HG02852 (cell line): ENCODE data around the gene JAKMIP2.
A peak's percentile ranks its signal among the peaks of the same experiment; 100 is the strongest.
"Not testable (repeated sequence)": the region's sequence is repeated elsewhere in the genome, so short reads cannot be mapped to it uniquely, and the experiment has no call there.

ENCODE experiments used
- ATAC-seq: cut with Tn5 transposase; IDR thresholded peaks from one replicate; pipeline ENCODE4 v1.9.1; 2021; ENCODE audit warnings: mild to moderate bottlenecking, moderate library complexity; ENCODE audit not compliant: unreplicated experiment

The JAKMIP2 gene

DNA sequence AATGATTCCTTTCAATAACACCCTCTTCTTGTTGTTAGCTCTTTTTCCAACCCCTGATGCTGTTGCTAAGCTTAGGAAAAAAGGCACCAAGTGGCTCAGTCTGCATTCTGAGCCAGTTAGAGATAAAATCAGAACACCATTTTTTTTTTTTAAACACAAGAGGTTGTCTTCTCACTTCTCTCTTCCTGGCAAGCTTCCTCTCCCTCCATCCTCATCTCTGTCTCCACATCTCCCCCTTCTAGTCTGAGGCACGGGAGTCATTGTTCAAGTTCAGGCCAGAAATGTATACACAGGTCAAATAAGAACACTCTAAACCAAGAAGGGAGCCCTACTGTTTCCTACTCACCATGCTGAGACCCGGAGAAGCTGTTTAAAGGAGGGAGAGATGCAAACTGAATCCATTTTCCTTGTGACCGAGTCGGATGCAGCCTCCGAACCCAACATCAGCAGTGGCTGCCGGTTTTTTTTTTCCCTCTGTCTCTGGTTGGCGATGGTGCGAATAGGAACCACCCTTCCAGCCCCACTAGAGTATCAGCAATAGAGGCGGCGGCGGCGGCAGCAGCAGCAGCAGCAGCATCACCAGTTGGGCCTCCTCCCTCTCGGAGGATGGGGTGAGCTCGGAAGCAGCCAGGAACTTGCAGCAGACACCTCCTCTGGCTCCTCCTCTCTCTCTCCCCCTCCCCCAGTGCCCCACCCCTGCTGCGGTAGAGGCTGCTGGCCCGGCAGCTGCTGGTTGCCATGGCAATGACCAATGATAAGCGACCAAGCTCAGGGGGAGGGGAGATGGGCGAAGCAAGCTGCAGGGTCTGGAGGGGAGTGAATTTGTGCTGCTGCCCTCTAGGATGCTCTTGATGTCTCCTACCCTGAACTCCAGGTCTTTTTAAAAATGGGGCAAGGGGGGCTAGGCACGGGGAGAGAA, at the start of gene JAKMIP2:
Gene JAKMIP2 (minus strand): TSS at position 619 of the 919 bp plus-strand sequence. CDS start 110,922 bp downstream, outside the sequence.
- ATAC-seq, result peak; percentile 95

DNA sequence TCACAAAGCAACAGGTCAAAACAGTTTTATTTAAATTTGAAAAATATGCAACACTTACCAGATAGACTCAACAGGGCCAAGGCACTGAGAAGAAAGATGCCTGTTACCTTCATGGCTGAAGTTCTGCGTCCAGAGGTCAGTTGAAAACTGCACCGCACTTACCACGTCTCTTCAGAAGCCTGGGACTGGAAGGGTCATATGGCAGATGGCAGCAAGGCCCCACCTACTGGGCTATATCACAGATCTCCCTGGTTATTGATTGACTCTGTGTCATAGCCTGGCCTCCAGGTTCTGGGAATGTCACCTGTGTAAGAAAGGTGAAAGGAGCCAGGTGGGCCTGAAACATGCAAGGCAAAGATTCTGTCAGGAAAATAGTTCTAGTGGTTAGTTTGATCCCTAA, 48.9 kb upstream of the JAKMIP2 start, which contains the start of gene SPINK1:
Gene SPINK1 (minus strand): TSS at position 207 of the 400 bp plus-strand sequence. CDS start 94 bp downstream, at position 113.
- no peak for ATAC-seq

GRCh38 chr5:147830035-147830434, 47.5 kb upstream of the JAKMIP2 start:
- ATAC-seq, result no peak

- not testable (repeated sequence) for ATAC-seq
These were observed 44.5 kb upstream of the JAKMIP2 start for GRCh38 chr5:147827017-147827416.

- no peak for ATAC-seq
These were observed 43.8 kb upstream of the JAKMIP2 start for GRCh38 chr5:147826361-147826760.

DNA sequence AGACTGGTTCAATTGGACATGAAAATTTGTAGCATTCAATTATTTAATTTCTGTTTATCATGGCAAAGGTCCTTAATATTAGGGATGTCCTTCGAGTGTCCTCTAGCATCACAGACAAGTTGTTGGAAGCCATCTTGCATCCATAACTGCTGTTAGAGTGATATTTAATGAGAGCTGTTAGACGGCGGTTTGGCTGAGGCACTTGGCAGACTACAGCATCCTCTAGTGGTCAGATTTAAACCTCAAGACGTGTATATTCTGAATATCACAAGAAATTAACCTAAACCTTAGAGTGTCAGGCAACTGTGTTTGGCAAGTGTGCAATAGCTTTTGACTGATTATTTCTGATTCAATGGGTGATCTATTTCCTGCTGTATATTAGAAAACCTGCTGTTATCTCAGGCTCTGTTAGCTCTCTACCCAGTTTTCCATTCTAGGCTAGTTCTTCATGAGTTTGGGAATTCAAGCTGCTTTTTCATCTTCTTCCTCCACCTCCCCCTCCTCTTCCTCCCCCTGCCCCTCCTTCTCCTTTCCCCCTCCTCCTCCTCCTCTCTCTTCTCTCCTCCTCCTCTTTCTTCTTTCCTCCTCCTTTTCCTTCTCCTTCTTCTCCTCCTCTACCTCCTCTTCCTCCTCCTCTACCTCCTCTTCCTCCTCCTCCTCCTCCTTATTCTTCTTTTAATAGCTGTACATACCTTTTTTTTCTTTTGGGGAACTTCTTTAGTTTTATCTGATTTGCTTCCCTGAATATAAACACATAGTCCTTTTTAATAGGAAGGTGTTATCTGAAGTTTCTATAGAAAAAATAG, 40.4 kb upstream of the JAKMIP2 start:
- peak; percentile 92 for ATAC-seq

DNA sequence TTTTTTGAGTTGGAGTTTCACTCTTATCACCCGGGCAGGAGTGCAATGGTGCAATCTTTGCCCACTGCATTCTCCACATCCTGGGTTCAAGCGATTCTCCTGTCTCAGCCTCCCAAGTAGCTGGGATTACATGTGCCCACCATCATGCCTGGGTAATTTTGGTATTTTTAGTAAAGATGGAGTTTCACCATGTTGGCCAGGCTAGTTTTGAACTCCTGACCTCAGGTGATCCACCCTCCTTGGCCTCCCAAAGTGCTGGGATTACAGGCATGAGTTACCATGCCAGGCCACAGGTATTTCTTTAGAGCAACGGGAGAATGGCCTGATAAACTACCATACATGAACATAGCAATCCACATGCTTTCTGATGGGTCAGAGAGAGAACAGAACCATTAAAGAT, 39.7 kb upstream of the JAKMIP2 start:
- ATAC-seq, result not testable (repeated sequence)

GRCh38 chr5:147821766-147822165, 39.2 kb upstream of the JAKMIP2 start:
- no peak for ATAC-seq

GRCh38 chr5:147819261-147819770, 36.8 kb upstream of the JAKMIP2 start:
- ATAC-seq, result no peak

GRCh38 chr5:147818290-147818689, 35.8 kb upstream of the JAKMIP2 start:
- no peak for ATAC-seq

DNA sequence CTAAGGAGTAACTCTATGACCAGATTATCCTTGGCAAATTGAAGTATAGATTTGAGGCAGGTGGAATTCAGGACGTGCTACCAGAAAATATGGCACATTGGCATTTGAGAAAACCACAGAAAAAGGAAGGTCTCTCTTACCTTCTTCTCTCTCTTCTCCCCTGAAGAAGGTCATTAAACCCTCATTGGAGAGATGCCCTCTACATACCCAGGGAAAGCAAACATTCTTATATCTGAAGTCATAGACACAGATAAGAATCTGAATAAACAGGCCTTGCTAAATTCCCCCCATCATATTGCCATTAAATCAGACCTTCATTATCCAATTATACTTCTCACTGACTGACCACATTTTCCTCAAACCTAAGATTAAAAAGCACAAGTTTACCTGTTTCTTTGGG, 31.2 kb upstream of the JAKMIP2 start:
- ATAC-seq, result no peak

DNA sequence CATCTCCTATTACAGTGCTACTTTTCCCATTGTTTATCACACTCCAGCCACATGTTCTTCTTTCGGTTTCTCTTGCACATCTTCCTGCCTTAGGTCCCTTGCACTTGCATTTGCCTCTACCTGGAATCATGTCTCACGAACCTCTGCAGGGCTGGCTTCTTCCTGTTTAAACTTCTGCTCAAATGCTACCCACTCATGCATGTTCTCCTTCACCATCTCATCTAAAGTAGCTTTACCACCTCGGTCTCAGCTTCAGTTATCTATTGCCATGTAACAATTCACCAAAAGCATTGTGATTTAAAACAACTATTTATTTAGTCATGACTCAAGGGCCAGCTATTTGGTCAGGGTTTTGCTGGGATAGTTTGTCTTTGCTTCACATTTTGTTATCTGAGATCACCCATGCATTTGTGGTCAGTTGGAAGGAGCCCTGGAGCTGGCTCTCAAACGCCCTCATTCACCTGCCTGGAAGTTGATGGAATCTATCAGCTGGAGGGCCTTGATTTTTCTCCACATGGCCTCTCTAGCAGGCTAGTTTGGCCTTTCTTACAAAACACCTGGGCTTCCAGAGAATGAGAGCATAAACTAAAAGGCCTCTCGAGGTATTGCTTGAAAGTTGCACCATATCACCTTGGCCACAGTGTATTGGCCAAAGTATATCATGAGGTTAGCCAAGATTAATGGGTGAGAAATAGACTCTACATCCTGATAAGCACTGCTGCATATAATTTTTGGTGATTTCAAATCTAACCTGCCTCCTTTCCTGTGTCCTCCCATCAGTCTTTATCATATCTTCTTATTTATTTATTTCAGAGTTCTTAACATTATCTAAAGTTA, 27.5 kb upstream of the JAKMIP2 start:
- no peak for ATAC-seq

DNA sequence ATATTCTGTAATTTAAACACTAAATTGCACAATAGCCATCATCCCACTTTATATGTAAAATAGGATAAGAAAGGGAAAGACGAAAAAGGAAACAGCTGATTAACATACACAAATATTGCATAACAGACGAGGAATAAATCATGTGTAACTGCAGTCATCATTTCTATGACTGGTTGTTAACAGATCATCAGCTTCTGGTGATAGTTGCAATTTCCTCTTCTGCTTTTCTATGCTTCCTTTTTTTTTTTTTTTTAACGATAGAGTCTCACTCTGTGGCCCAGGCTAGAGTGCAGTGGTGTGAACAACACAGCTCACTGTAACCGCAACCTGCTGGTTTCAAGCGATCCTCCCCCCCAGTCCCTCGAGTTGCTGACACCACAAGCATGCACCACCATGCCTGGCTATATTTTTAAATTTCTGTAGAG, 22.5 kb upstream of the JAKMIP2 start:
- ATAC-seq, result peak; percentile 94

DNA sequence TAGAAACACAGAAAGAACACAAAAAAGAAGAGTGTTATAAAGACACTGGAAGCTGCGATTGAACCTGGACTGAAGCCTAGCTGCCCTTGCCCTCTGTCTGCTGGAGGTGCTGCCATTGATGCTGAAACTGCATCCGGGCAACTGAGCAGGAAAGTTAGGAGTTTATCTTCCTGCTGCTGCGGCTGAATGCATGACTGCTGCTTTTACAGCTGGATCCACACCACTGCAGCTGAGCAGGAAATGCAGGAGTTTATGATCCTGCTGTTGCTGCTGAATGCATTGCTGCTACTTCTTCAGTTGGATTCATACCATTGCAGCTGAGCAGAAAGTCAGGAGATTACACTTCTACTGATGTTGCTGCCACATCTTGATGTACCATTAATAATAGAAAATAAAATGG, 21.8 kb upstream of the JAKMIP2 start:
- no peak for ATAC-seq

DNA sequence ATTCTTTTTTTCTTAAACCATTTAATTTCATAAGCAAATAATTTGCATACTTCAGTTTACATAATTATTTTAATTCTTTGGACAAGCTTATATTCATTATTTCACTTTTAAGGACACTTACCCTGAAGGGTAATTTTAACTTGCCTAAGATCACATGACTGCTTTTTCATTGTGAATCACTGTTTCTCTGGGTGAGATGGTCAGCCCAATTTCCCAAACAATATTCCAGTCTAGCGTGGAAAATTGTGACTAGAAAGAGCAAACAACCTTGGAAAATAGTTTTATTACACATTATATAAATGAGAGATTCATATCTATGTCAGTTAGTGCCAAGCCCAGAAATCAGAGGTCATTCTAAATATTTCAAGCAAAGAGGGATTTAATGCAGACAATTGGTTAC, 21.4 kb upstream of the JAKMIP2 start:
- ATAC-seq, result no peak

DNA sequence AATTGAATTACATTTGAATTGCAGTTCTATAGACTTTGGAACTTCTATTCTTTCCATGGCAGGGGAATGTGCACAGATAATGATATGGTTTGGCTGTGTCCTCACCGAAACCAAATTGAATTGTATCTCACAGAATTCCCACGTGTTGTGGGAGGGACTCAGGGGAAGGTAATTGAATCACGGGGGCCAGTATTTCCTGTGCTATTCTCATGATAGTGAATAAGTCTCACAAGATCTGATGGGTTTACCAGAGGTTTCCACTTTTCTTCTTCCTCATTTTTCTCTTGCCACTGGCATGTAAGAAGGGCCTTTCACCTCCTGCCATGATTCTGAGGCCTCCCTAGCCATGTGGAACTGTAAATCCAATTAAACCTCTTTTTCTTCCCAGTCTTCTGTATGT, 20.6 kb upstream of the JAKMIP2 start:
- ATAC-seq, result not testable (repeated sequence)

DNA sequence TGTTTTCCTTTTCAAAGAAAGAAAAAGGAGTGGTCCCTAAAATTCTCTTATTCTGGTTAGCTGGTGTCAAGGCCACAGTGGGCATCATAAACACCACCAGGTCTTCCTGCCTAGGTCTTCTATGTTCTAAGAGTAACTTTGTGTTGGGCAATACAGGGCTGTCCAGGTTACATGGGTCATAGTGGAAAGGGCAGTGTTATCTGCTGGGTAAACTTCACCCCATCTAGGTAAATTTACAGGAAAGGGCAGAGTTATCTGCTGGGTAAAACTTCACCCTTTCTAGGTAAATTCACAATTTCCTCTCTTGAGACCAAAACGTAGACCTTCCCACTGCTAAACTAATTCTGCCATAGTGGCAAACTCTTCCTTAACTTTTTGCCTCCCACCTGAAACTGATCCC, 18.9 kb upstream of the JAKMIP2 start:
- no peak for ATAC-seq

DNA sequence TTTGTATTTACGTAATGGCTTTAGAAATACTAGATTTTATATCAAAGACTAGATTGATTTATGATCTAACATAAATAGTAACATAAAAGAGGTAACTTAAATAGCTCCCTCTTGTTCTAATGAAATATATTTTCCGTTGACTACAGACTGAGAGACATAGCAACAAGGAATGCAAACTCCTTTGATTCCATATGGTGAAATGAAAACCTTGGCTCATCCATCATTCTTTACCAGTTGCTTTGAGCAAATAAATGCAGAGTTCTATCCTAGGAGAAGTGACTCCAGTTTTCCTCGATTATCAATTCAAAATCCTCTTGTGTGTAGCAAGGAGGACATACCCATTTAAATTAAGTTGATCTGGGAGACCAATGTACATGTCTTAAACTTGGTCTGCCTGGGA, 18.0 kb upstream of the JAKMIP2 start:
- no peak for ATAC-seq

DNA sequence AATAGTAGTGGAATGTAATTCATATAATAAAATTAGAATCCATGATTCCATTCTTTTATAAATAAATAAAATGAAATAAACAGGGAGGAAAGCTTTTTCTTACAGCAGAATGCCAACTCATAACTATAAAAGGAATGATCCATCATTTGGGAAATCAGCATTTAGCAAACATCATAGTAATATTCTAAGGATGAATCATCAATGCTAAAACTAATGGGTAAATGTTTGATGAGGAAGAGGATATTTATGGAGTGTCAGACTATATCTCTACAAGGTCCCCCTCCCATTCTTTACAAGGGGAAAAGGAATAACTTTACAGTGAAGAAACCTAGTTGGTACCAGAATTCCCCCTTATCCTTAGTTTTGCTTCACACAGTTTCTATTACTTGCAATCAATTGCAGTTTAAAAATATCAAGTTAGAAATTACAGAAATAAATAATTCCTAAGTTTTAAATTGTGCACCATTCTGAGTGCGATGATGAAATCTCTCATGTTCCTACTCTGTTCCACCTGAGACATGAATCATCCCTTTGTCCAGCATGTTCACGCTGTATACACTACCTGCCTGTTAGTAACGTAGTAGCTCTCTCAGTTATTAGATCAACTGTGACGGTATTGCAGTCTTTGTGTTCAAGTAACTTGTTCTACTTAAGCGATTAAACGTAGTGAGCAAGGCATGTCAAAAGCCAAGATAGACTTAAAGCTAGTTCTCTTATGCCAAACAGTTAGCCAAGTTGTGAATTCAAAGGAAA, 14.2 kb upstream of the JAKMIP2 start:
- no peak for ATAC-seq

DNA sequence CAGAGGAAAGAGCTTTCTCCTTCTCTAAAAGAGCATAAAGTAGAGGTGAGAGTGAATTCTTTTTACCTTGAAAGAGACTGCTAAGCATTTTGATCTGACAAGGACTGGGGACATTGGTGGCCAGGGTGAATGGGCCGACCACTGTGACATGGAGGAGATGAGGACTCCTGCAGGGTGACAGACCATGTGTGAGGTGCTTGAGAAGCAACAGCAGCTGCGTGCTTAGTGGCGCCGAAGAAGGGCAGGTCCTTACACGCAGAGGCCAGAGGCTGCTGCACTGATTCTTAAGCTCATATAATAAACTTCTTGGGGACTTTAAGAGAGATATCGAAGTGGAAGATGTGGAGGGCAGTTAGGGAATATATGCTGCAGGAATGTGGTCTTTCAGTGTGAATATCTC, 8.7 kb upstream of the JAKMIP2 start:
- ATAC-seq, result no peak
